NCI-H1436 treated with DMSO at 0.1 percent for 48 hours (cell line): ENCODE measurements around the gene PTH.

Experiments
- DNase-seq: peaks from one replicate; lab custom pipeline; 2025; lab: John Stamatoyannopoulos, UW

PTH gene

DNA sequence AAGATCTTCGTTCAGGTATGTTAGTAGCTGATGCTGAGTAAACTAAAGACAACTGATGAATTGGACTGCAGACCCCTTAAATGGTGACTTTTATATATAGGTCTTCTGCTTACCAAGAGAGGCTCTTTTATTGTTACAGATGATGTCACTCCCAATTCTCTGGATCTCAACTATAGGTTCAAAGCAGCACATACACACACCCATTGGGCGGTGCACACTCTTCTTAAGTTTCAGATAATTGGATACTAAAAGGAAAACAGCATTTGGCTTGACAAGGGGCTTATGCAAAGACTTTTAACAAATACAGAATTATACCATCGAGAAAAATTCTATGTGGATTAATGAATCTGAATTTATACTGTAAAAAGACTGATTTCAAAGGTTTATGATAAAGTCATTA, at the start of gene PTH:
PTH (minus strand) TSS at position 69 of the 400 bp plus-strand sequence. CDS start 3,142 bp downstream, outside the sequence.
- DNase-seq, result no peak

GRCh38 chr11:13538044-13538443, 42.2 kb upstream of the PTH start:
- no peak for DNase-seq

DNA sequence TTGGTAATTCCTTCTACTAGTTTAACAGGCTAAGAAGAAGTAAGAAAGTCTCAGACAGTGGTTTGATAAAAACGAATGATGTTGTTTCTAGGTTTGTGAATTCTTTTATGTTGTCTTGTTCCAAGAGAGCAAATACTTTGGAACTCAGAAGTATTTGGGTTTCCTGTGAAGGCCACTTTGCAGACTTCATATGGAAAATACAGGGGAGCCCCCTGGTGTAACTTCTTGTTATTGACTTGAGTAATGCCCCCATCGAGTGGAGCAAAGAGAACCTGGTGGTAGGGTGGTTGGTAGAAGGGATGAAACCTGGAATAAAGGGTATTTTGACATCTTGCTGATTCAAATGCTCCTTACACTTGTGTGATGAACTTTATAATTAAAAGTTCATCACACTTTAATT, 40.0 kb upstream of the PTH start:
- no peak for DNase-seq

DNA sequence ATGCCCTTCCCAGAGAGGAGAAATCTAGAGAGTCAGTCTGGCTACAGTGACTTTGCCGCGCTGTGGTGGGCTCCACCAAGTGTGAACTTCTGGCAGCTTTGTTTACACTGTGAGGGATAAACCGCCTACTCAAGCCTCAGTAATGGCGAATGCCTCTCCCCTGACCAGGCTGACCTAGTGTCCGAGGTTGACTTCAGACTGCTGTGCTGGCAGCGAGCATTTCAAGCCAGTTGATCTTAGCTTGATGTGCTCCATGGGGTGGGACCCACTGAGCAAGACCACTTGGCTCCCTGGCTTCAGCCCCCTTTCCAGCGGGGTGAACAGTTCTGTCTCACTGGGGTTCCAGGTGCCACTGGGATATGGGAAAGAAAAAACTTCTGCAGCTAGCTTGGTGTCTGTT, 38.6 kb upstream of the PTH start:
- no peak for DNase-seq

DNA sequence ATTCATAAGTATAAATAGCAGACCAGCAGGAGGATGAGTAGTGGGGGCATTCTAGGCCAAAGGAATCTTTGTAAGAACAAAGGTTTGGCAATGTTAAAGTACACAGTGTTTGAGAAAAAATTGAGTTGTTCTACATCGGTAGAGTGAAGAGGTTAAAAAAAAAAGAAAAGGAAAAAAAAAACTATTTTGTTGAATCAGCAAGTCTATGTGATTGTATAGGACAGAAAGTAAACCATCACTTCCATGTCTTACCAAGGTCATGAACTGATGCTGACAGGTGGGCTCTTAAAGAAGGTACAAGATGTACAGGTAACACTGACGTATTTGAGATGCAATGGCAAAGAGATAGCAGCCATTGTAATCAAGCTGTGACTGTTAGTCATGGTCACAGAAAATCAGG, 29.5 kb upstream of the PTH start:
- no peak for DNase-seq

DNA sequence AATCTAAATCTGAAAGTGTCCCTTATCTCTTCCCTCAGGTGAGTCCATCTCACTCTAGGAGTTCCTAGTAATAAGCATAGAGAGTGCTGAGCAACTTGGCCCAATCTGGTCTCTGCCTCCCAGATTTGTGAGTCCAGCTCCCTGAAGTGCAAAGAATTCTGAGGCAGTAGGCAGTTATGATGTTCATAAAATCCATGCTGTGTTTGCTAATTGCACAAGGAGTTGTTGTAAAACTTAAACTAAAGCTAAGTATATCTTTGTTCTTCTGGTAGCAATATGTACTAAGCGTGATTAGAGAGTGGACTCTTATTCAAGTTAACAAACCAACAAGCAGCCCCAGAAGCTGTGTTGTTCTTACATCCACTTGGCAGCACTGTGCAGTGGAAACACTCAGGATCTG, 7.6 kb upstream of the PTH start:
- DNase-seq, result no peak

GRCh38 chr11:13502492-13502891, 6.7 kb upstream of the PTH start:
- no peak for DNase-seq

DNA sequence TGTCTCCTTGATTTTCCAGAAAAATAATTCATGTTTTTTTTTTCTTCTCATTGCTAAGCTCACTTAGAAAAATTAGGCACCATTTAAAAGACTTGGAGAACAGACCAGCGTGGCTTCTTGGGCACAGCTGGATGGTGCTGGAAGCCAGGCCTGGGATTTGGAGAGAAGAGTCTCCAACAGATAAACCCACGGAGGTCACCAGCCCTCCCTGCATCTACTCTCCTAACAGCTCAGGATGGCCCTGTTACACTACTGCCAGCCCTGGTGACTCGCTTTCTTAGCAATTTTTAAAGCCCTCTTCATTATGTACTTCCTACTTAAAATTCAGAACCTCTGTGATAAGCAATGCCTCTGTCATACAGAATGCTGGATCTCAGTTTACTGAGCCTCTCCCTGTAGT, 1.7 kb downstream of the PTH start:
- no peak for DNase-seq

DNA sequence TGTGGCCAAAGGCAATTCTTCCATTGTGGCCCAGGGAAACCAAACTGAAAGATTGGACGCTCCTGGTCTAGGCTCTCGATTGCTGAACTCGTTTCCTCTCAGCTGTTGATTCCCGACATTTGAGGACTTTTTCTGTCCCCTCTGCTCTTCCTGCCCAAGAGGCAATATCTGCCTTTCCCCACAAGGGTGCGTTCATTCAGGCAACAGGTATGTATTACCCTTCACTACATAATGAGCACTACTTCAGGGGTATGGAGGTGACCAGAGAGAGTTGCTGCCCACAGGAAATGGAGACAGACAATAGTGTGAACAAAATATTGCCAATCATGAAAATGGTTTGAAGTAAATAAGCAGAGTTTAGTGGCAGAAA, 8.2 kb downstream of the PTH start:
- no peak for DNase-seq

DNA sequence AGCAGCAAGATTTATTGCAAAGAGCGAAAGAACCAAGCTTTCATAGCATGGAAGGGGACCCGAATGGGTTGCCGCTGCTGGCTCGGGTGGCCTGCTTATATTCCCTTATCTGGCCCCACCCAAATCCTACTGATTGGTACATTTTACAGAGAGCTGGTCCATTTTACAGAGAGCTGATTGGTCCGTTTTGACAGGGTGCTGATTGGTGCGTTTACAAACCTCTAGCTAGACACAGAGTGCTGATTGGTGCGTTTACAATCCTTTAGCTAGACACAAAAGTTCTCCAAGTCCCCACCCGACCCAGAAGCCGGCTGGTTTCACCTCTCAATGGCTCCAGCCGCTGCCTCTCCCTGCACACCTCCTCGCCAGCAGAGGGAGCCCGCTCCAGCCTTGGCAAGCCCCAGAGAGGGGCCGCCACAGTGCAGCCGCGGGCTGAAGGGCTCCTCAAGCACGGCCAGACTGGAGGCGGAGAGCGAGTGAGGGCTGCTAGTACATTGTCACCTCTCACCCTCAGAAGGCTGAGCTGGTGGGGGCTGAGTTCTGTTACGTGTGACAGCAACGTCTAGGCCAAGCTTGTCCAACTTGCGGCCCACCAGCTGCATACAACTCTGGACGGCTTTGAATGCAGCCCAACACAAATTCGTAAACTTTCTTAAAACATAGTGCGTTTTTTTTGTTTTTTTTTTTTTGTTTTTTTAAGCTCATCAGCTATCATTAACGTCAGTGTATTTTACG, 8.7 kb downstream of the PTH start:
- DNase-seq, result no peak

DNA sequence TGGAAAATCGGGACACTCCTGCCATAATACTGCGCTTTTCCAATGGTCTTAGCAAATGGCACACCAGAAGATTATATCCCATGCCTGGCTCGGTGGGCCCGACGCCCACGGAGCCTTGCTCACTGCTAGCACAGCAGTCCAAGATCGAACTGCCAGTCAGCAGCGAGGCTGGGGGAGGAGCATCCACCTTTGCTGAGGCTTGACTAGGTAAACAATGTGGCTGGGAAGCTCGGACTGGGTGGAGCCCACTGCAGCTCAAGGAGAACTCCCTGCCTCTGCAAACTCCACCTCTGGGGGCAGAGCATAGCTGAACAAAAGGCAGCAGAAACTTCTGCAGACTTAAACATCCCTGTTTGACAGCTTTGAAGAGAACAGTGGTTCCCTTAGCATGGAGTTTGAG, 15.6 kb downstream of the PTH start:
- DNase-seq, result no peak

- DNase-seq, result no peak
Measured at GRCh38 chr11:13479688-13480087, 16.1 kb downstream of the PTH start.

DNA sequence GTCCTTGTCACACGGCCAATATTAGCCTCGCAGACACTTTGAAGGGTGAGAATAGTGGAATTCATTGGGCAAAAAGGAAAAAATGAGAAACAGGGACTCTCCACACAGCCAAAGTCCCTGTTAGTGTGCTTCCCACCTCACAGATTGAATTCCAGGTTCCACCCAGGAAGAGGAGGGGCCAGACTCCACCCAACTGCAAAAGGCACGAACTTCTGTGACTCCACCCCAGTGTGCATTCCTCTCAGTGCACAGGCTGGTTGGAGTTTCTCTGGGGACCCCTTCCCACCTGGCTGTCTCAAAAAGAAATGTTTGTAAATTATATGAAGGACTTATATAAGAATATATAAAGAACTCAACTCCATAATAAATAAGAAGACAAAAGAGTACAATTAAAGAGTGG, 20.7 kb downstream of the PTH start:
- no peak for DNase-seq

DNA sequence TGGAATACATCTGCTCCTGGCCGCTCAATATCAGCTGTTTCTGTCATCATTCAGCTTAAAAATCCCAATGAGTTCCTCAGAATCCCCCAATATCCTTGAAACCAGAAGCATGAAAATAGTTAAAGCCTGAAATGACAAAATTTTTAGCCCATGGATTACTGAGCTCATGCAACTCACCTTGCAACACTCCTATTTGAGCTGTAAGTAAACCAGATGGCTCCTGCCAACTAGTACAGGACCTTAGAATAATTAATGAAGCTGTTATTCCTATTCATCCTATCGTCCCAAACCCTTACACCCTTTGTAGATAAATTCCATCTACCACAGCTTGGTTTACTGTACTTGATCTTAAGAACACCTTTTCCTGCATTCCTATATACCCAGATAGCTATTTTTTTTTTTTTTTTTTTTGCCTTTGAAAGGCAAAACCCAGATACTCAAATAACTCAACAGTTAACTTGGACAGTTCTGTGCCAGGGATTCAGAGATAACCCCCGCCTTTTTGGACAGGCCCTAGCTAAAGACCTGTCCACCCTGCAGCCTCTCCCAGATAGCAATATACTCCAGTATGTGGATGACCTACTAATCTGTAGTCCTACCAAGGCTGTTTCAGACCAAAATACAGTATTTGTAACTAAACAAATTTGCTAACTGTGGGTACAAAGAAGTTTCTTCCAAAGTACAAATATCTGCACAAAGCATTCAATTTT, 22.6 kb downstream of the PTH start:
- no peak for DNase-seq

DNA sequence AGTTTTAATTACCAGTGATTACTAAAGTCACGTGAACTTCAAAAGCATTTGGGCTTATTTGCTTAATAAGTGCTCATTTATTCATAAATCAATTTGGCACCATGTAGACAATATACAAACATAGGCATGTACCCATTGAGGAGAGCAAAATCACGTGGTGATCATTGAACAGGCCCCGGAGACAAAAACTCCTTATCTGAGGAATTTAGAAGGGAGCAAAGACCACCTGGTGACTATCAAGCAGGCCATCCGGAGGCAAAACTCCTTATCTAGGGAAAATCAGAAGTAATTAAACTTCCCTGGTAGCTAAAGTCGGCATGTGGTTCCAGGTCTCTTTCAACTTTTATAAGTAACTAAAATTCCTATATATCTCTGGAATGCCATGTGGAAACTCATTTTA, 27.0 kb downstream of the PTH start:
- DNase-seq, result no peak

DNA sequence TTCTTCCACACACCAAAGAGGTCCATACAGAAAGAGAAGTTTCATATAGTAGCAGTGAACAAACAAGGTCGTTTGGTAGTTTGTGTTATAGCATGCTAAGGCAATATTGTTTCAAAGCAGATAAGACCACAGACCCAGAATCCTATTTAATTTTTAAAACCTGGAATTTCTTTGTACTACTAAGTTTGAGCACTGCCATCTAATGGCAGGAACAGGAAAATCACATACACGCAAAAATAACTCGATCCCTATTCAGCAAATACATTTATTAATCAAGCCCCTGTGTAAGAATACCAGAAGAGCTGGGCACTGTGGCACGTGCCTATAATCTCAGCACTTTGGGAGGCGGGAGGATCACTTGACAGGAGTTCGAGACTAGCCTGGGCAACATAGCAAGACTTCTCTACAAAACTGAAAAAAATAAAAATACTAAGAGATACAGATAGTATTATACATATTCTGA, 29.9 kb downstream of the PTH start:
- no peak for DNase-seq

- DNase-seq, result no peak
Measured at GRCh38 chr11:13463779-13464290, 32.0 kb downstream of the PTH start.

DNA sequence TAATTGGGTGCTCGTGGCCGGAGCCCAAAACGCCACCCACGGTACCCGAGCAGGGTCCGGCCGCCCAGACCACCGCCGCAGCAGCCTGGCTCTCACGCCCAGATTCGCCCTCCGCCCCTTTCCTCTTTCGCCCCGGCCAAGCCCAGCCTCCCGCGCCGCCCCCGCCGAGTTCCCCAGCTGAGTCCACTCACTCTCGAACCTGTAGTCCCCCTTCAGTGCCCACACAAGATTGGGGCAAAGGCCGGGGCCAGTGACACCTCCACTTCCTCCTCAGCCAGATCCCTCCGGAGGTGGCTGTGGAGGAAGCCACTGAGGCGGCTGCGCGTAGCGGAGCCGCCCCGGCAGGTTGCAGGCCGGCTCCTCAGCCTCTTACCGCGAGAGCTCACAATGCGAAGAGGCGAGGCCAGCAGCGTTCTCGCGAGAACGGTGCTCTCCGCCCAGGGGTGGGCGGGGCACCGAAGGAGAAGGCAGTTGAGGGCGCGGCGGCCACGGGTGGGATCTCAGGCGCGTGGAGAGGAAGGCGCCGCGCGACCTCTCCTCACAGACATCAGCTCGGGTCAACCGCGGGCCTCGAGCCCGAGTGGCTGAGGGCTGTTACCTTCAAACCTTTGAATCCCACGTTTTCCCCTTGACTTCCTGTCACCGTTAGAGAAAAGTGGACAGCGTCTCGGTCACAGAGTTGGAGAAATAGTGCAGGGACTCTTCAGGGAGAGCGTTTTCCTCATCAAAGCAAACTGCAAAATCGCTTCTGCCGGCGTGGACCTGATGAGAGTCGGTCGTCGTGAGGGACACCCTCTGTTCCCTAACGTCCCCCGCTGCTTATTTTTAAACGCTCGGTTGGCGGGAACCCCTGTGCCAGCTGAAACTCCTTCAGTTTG, 32.7 kb downstream of the PTH start, which contains the start of gene BTBD10:
BTBD10 (minus strand) TSS at position 322 of the 878 bp plus-strand sequence. CDS start 18,098 bp downstream, outside the sequence.
- DNase-seq, result peak; percentile 68

- no peak for DNase-seq
Measured at GRCh38 chr11:13462311-13462900, 33.4 kb downstream of the PTH start.

DNA sequence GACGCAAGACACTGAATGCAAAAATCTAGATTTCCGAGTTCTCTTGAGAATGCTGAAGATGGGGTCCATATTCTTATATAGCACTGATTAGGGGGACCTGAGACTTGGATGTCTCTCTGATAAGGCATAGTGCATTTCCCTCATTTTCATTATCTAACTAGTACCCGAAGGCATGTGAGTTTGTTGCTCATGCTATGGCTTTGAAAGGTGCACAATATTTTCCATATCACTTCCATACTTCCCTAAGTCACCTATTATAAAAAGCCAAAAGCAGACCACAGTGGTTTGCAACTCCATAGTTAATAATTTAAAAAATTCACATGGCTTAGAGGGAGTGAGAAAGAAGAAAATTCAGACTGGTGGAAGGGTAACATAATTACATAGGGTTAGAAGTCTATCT, 34.5 kb downstream of the PTH start:
- no peak for DNase-seq

- no peak for DNase-seq
Measured at GRCh38 chr11:13450832-13451397, 44.9 kb downstream of the PTH start.

GRCh38 chr11:13449522-13449921, 46.3 kb downstream of the PTH start:
- DNase-seq, result no peak
